GM12878 (cell line): ENCODE results near the gene C1orf210. TPM values are rescaled to one million over a fixed set of nuclear protein-coding genes. Genes with fewer than 3 reads are reported as not detected.

Source experiments
- ATAC-seq: fragments of 200-7000 bp; cut with Tn5 transposase; 3 replicates; pipeline ENCODE4 v1.9.1; 2020; ENCODE audit warnings: mild to moderate bottlenecking, moderate library complexity
- BruUV-seq: library from RNA; stranded (reverse); fragments of 400-500 nt; replicated peaks from 2 replicates; lab custom pipeline; 2021; lab: Mats Ljungman, UMichigan
- CTCF ChIA-PET: fragments of 300-600 bp; sonication (Branson Sonifier 250); formaldehyde crosslinking; extraction: SDS; loops from one replicate; lab custom pipeline; 2021; ENCODE audit warnings: inconsistent platforms; lab: Yijun Ruan, JAX
- POLR2A ChIA-PET: fragments of 350-600 bp; formaldehyde crosslinking; extraction: SDS; loops from one replicate; lab custom pipeline; 2021; ENCODE audit warnings: inconsistent platforms; lab: Charles Lee
- RAD21 ChIA-PET: fragments of 300-600 bp; sonication (Branson Sonifier 250); formaldehyde crosslinking; loops from one replicate; lab custom pipeline; 2023; ENCODE audit warnings: antibody characterized with exemption; ENCODE audit not compliant: unreplicated experiment; lab: Charles Lee
- SMC1A ChIA-PET: fragments of 300-600 bp; sonication (Branson Sonifier 250); formaldehyde crosslinking; loops from one replicate; lab custom pipeline; 2023; ENCODE audit not compliant: unreplicated experiment, uncharacterized antibody; lab: Charles Lee
- DNase-seq: peaks from one replicate; pipeline ENCODE4 v3.0.0-alpha.2; 2011; ENCODE audit warnings: low read depth, low spot score
- FAIRE-seq: peaks from 3 replicates; lab custom pipeline; 2011; peaks lifted over from hg19 to GRCh38; lab: Jason Lieb, UNC
- H2AFZ ChIP-seq: 2 replicates; pipeline ENCODE4 v1.6.0; 2011; ENCODE audit warnings: low read depth, low read length, control low read depth; ENCODE audit not compliant: control insufficient read depth
- H3K27ac ChIP-seq: 2 replicates; pipeline ENCODE4 v1.5.1; 2011; ENCODE audit warnings: control low read depth; ENCODE audit not compliant: control insufficient read depth, insufficient read depth
- H3K27me3 ChIP-seq, 2 experiments: replicated peaks in 1 of 2; 2 replicates each; pipeline versions ENCODE4 v1.6.0 to v1.6.1; 2011; ENCODE audit warnings: low read length in 1 of 2; ENCODE audit not compliant: control insufficient read depth in 2 of 2, insufficient read depth in 2 of 2
- H3K36me3 ChIP-seq, 2 experiments: 2 replicates each; pipeline ENCODE4 v1.5.1; 2011; ENCODE audit warnings: low read length in 1 of 2; ENCODE audit not compliant: control insufficient read depth in 2 of 2, insufficient read depth in 2 of 2
- H3K4me1 ChIP-seq: 2 replicates; pipeline ENCODE4 v1.6.1; 2011; ENCODE audit warnings: mild to moderate bottlenecking, low read length, moderate library complexity, mixed read lengths; ENCODE audit not compliant: control insufficient read depth, insufficient read depth
- H3K4me2 ChIP-seq: 2 replicates; pipeline ENCODE4 v1.6.0; 2011; ENCODE audit warnings: control low read depth; ENCODE audit not compliant: control insufficient read depth, insufficient read depth
- H3K4me3 ChIP-seq: fragments of 200-600 bp; sonication (generic); 2 replicates; pipeline ENCODE4 v1.5.1; 2016
- H3K79me2 ChIP-seq: 2 replicates; pipeline ENCODE4 v1.6.0; 2011; ENCODE audit warnings: low read length; ENCODE audit not compliant: control insufficient read depth, insufficient read depth
- H3K9ac ChIP-seq: 2 replicates; pipeline ENCODE4 v1.8.0; 2011; ENCODE audit warnings: low read length, control low read depth, mixed read lengths; ENCODE audit not compliant: control insufficient read depth, insufficient read depth
- H3K9me3 ChIP-seq: replicated peaks from 3 replicates; pipeline ENCODE4 v1.5.1; 2011; ENCODE audit warnings: mild to moderate bottlenecking, low read length; ENCODE audit not compliant: control insufficient read depth, insufficient read depth
- H4K20me1 ChIP-seq: 2 replicates; pipeline ENCODE4 v1.6.0; 2011; ENCODE audit not compliant: control insufficient read depth, insufficient read depth
- EP300 ChIP-seq, 2 experiments: fragments of 150-350 bp in 1 of 2; IDR thresholded peaks; 2 replicates each; pipeline ENCODE4 v1.6.1; 2011 to 2012; ENCODE audit warnings: low read depth in 2 of 2, low read length in 2 of 2, borderline replicate concordance in 1 of 2, improper control_type of control experiment in 1 of 2, inconsistent platforms in 1 of 2; ENCODE audit not compliant: control insufficient read depth in 1 of 2
- GABPA ChIP-seq: IDR thresholded peaks from 2 replicates; pipeline ENCODE4 v1.6.1; 2014; ENCODE audit warnings: antibody characterized with exemption, low read depth, mild to moderate bottlenecking, inconsistent platforms
- LARP7 ChIP-seq: fragments of 450-650 bp; IDR thresholded peaks from 2 replicates; pipeline ENCODE4 v1.6.1; 2017; ENCODE audit warnings: mild to moderate bottlenecking
- RELA ChIP-seq: fragments of 450-650 bp; IDR thresholded peaks from 2 replicates; pipeline ENCODE4 v1.8.0; 2014; ENCODE audit warnings: borderline replicate concordance; ENCODE audit not compliant: partially characterized antibody
- RUNX3 ChIP-seq: IDR thresholded peaks from 2 replicates; pipeline ENCODE4 v1.6.1; 2012; ENCODE audit warnings: low read length, inconsistent platforms
- SRF ChIP-seq, 2 experiments: IDR thresholded peaks; 2 replicates each; pipeline ENCODE4 v1.6.1; 2011; ENCODE audit warnings: low read depth in 2 of 2, low read length in 2 of 2, mild to moderate bottlenecking in 1 of 2, moderate library complexity in 1 of 2
- SUZ12 ChIP-seq: fragments of 200-600 bp; sonication (generic); IDR thresholded peaks from one replicate; pipeline ENCODE4 v1.6.1; 2018; ENCODE audit warnings: antibody characterized with exemption, mild to moderate bottlenecking; ENCODE audit not compliant: unreplicated experiment
- YBX1 ChIP-seq: fragments of 450-650 bp; IDR thresholded peaks from 2 replicates; pipeline ENCODE4 v1.6.1; 2016; ENCODE audit warnings: antibody characterized with exemption
- ZBED1 ChIP-seq: IDR thresholded peaks from 2 replicates; pipeline ENCODE4 v1.6.1; 2016; ENCODE audit warnings: borderline replicate concordance
- ZNF24 ChIP-seq: fragments of 450-650 bp; IDR thresholded peaks from 2 replicates; pipeline ENCODE4 v1.6.1; 2017; ENCODE audit warnings: antibody characterized with exemption, mild to moderate bottlenecking
- WGBS: methylation state at CpG from one replicate; pipeline ENCODE4 v1.1.6; 2016; ENCODE audit warnings: low lambda C conversion rate; ENCODE audit not compliant: insufficient replicate concordance, insufficient coverage; ENCODE audit errors: missing lambda C conversion rate; 5-methylcytosine and 5-hydroxymethylcytosine counted together
- in situ Hi-C: fragments of 300-500 bp; cut with MboI; formaldehyde crosslinking; loops from 9 replicates; pipeline ENCODE4 v1.14.3; 2018; ENCODE audit warnings: mixed read lengths
- intact Hi-C: fragments of 100-400 bp; cut with micrococcal nuclease; formaldehyde crosslinking; loops from one replicate; pipeline ENCODE4 v1.14.2; 2022; ENCODE audit not compliant: unreplicated experiment
- polyA plus RNA-seq, 11 experiments: library from polyadenylated mRNA; depleted of rRNA in 4 of 11; unstranded in 6 of 11; stranded (reverse) in 5 of 11; fragments of >200 nt; fragmentation: Nextera tagmentation in 4 of 11; fragmentation: Illumina TruSeq in 1 of 11; extraction: Ambion mirVana in 4 of 11; extraction: Trizol in 1 of 11; gene quantifications; 1 replicate in 1 of 11; 2 replicates in 10 of 11; pipeline versions ENCODE4 v1.2.1 to v1.2.3, GENCODE V29; 2011 to 2016; ENCODE audit warnings: inconsistent platforms in 2 of 11, missing spikeins in 2 of 11, low read depth in 1 of 11
- total RNA-seq, 4 experiments: library from RNA; depleted of rRNA in 3 of 4; stranded (reverse); fragments of >200 nt in 3 of 4; fragmentation: Illumina TruSeq in 1 of 4; extraction: Trizol in 1 of 4; gene quantifications; 2 replicates each; pipeline versions ENCODE4 v1.2.1 to v1.2.3, GENCODE V29; 2013 to 2021
- TF ChIP-seq, protein P1 (sequence below): fragments of 150-350 bp; IDR thresholded peaks from 2 replicates; pipeline ENCODE4 v1.6.1; 2016; ENCODE audit warnings: low read depth, low read length
- TF ChIP-seq, protein P2 (sequence below): fragments of 450-650 bp; IDR thresholded peaks from 2 replicates; pipeline ENCODE4 v1.6.1; 2016; ENCODE audit warnings: mild to moderate bottlenecking
- TF ChIP-seq, protein P3 (sequence below): fragments of 450-650 bp; conservative IDR thresholded peaks from 2 replicates; pipeline ENCODE4 v1.6.1; 2017; ENCODE audit warnings: mild to moderate bottlenecking, moderate library complexity

The C1orf210 gene
- total and polyA plus RNA-seq, 10 of the 15 experiments (the other 5 are each of a cell fraction or from before 2014, with no cell fraction given), result 0.07 TPM; not detected in 9

DNA sequence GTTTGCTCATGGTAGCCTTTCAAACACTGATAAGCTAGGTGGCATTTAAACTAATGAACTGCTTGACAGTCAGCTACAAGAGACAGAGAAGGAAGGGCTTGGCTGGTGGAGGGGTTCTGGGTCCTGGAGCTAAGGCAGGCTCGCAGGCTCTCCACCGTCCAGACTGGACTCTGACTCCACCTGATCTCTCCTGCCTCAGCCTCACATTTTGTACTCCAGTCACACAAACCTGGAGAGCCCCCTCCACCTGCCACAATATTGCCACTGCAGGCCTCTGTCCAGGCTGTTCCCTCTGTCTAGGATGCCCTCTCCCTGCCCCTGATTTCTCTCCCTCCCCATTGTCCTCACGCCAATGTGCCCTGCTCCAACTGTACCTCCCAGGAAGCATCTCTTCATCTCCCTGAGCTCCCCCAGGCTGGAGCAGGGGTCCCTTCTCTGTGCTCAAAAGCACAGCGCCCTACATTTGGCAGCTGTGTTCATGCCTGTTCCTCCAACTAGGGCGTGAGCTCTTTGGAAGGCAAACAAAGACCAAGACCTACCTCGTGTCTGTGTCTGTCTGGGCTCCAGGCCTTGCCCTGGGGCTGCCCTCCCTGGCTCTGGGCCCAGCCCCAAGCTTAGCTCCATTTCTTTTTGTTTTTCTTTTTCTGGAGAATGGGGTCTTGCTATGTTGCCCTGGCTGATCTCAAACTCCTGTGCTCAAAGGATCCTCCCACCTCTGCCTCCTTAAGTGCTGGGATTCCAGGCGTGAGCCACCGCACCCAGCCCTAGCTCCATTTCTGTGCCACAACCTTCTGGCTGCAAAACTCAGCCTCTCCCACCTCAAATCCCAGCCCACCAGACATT, 18.3 kb upstream of the C1orf210 start (continued):
- TF ChIP-seq ZBED1, result no peak

DNA sequence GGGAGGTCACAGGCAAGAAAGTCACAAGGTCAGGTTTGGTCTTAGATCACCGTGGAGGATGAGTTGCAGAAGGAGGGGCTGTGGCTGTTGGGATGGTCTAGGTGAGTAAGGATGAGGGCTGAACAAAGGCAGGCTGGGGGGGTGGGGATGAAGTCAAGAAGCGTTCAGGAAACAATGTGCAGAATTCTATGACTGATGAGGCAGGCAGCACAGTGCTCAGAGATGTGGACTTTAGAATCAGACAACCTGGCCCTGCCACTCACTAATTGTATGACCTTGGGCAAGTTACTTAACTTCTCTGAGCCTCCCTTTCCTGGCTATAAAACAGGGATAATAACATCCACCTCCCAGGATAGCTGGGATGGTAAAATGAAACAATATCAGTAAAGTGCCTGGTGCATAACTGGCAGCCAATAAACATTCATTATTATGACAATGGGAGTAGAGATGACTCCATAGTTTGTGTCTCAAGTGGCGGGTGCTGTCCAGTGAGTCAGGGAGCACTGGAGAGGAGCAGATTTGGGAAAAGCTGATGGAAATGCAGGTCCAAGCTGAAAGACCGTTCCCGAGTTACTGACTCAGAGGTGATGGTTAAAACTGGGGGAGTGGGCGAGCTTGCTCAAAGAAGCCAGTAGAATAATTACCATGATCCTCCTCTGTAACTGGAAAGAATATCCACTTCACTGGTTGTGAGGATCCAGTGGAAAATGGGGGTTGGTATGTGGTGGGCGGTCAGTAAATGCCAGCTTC, 17.5 kb upstream of the C1orf210 start:
- Histone ChIP-seq H4K20me1 (no peaks in the 10 kb centered on the region), H3K36me3 (no peaks in the 10 kb centered on the region), H3K9ac (no peak overlapping the region), H3K27me3 (no peaks in the 10 kb centered on the region), H3K27ac (no peak overlapping the region), H3K79me2 (no peaks in the 10 kb centered on the region), H3K4me1 (no peaks in the 10 kb centered on the region), H3K4me3 (no peak overlapping the region), H3K4me2 (no peak overlapping the region), H2AFZ (no peak overlapping the region), H3K9me3 (no peaks in the 10 kb centered on the region)
- 19% methylated on average over 7 of the region's 7 CpGs for WGBS
- in situ Hi-C loops, result no loop called here
- ChIA-PET POLR2A (no interaction called here), CTCF (interaction anchor here (0.6 to 1.2 kb wide), 3 partner anchors 64 to 151 kb away, joined by 3 to 4 read pairs (median 3); partner anchors contain the start of gene HYI), SMC1A (interaction anchor here (0.7 to 1.2 kb wide), 5 partner anchors 17 to 72 kb away, joined by 3 to 4 read pairs (median 3); partner anchors contain the start of gene C1orf210), RAD21 (interaction anchor here (0.6 to 1.2 kb wide), 3 partner anchors 63 to 331 kb away, joined by 3 read pairs; no protein-coding TSS in a partner anchor)
- no TSS peak for BruUV-seq
- no peak for ATAC-seq
- no peak for DNase-seq
- FAIRE-seq, result no peak
- intact Hi-C loops, result no loop called here
- TF ChIP-seq YBX1 (no peak), SRF (IDR thresholded peaks at IDR 0.05; ENCODE audit: low read depth in 2 of 2, low read length in 2 of 2) (no peak), EP300 (IDR thresholded peaks at IDR 0.05; ENCODE audit: borderline replicate concordance in 1 of 2, control insufficient read depth in 1 of 2, low read depth in 2 of 2, low read length in 2 of 2) (no peak), GABPA (no peak), RELA (no peak), LARP7 (no peak), ZNF24 (no peak), SUZ12 (no peak), RUNX3 (no peak)
- TF ChIP-seq, protein P1, sequence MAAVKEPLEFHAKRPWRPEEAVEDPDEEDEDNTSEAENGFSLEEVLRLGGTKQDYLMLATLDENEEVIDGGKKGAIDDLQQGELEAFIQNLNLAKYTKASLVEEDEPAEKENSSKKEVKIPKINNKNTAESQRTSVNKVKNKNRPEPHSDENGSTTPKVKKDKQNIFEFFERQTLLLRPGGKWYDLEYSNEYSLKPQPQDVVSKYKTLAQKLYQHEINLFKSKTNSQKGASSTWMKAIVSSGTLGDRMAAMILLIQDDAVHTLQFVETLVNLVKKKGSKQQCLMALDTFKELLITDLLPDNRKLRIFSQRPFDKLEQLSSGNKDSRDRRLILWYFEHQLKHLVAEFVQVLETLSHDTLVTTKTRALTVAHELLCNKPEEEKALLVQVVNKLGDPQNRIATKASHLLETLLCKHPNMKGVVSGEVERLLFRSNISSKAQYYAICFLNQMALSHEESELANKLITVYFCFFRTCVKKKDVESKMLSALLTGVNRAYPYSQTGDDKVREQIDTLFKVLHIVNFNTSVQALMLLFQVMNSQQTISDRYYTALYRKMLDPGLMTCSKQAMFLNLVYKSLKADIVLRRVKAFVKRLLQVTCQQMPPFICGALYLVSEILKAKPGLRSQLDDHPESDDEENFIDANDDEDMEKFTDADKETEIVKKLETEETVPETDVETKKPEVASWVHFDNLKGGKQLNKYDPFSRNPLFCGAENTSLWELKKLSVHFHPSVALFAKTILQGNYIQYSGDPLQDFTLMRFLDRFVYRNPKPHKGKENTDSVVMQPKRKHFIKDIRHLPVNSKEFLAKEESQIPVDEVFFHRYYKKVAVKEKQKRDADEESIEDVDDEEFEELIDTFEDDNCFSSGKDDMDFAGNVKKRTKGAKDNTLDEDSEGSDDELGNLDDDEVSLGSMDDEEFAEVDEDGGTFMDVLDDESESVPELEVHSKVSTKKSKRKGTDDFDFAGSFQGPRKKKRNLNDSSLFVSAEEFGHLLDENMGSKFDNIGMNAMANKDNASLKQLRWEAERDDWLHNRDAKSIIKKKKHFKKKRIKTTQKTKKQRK, result no peak
- TF ChIP-seq, protein P2, sequence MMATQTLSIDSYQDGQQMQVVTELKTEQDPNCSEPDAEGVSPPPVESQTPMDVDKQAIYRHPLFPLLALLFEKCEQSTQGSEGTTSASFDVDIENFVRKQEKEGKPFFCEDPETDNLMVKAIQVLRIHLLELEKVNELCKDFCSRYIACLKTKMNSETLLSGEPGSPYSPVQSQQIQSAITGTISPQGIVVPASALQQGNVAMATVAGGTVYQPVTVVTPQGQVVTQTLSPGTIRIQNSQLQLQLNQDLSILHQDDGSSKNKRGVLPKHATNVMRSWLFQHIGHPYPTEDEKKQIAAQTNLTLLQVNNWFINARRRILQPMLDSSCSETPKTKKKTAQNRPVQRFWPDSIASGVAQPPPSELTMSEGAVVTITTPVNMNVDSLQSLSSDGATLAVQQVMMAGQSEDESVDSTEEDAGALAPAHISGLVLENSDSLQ, result no peak
- TF ChIP-seq, protein P3, sequence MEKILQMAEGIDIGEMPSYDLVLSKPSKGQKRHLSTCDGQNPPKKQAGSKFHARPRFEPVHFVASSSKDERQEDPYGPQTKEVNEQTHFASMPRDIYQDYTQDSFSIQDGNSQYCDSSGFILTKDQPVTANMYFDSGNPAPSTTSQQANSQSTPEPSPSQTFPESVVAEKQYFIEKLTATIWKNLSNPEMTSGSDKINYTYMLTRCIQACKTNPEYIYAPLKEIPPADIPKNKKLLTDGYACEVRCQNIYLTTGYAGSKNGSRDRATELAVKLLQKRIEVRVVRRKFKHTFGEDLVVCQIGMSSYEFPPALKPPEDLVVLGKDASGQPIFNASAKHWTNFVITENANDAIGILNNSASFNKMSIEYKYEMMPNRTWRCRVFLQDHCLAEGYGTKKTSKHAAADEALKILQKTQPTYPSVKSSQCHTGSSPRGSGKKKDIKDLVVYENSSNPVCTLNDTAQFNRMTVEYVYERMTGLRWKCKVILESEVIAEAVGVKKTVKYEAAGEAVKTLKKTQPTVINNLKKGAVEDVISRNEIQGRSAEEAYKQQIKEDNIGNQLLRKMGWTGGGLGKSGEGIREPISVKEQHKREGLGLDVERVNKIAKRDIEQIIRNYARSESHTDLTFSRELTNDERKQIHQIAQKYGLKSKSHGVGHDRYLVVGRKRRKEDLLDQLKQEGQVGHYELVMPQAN, result no peak
